SIG-M5 (cell line): ENCODE measurements around the gene STKLD1.
"Not testable (repeated sequence)": the region's sequence is repeated elsewhere in the genome, so short reads cannot be mapped to it uniquely, and the experiment has no call there.

Experiments used
- DNase-seq: peaks from one replicate; lab custom pipeline; 2025; lab: John Stamatoyannopoulos, UW

The STKLD1 gene

DNA sequence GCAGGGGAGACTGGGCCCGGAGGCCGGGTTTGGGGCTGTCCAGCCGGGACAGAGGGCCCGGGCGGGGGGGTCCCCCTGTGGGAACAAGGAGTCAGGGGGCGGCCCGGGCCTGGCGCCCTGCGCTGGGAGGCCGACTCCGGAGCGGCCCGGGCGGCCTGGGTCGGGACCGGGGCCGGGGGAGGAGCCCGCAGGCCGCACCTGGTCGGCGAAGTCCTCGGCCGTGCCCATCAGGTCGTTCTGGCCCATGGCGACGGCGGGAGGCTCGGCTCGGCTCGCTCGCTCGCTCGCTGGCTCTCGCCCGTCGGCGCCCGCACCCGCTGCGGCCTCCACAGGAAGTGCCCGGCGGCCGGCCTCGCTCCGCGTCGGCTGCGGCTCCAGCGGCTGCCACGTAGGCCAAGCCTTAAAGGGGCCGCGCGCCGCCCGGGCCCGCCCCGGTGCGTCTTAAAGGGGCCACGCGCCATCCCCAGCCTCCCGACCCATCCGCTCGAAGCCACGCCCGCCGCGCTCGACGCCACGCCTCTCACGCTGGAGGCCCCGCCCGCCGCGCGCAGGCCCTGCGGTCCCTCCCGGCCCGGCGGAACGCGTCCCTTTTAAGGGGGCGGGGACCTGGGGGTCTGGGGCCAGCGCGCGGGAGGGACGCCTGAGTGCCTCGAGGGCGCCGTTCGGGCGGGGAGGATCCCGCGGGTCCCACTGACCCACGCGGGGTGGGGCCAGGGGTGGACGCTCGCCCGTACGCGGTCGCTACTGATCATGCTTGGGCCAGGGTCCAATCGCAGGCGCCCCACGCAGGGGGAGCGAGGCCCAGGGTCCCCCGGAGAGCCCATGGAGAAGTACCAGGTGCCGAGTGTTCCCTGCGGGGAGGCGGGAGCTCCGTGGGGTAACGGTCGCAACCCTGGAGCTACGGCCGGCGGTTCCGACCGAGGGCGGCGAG is at the start of gene STKLD1, which contains the start of gene SURF4:
TSS of gene STKLD1 (plus strand) at position 643 of the 931 bp plus-strand sequence. CDS start at position 751, 108 bp downstream.
TSS of gene SURF4 (minus strand) at position 337 of the 931 bp plus-strand sequence. CDS start at position 246, 91 bp downstream.
- peak; percentile 62 for DNase-seq

DNA sequence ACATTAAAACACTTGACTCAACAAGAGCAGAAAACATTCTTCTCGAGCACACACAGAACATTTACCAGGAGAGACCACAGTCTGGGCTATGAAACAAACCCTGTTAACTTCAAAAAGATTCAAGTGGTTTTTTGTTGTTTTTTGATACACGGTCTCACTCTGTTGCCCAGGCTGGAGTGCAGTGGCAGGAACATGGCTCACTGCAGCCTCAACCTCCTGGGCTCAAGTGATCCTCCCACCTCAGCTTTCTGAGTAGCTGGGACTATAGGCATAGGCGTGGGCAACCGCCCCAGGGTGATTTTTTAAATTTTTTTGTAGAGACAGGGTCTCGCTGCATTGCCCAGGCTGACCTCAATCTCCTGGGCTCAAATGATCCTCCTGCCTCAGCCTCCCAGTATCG is 49.1 kb upstream of the STKLD1 start:
- DNase-seq, result not testable (repeated sequence)

DNA sequence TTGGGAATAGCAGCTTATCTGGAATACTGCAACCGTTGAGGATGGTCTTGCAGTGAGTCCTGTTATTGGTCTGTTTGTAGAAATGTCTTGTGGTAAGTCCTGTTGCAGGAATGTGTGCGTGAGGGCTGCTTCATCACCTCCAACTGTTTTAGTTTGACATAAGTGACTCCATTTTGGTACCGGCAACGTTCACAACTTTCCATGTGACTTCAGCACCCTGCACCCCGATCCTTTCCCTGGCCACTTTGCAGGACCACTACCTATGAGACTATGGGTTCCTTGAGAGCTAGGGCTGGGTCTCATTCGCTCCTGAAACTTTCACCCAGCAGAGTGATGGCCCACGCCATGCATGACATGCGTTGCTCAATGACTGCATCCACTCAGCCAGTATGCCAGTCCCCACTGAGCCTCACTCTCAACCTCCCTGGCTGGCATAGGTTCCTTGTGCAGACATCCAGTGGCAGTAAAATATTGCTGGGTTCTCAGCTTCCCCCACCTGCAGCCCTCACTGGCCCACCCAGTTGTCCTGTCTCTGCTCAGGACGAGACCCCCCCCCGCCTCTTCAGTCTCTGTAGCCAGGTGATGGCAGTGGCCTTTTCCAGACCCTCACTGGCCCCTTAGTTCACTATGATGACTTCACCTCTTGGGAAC is 48.2 kb upstream of the STKLD1 start:
- DNase-seq, result no peak

DNA sequence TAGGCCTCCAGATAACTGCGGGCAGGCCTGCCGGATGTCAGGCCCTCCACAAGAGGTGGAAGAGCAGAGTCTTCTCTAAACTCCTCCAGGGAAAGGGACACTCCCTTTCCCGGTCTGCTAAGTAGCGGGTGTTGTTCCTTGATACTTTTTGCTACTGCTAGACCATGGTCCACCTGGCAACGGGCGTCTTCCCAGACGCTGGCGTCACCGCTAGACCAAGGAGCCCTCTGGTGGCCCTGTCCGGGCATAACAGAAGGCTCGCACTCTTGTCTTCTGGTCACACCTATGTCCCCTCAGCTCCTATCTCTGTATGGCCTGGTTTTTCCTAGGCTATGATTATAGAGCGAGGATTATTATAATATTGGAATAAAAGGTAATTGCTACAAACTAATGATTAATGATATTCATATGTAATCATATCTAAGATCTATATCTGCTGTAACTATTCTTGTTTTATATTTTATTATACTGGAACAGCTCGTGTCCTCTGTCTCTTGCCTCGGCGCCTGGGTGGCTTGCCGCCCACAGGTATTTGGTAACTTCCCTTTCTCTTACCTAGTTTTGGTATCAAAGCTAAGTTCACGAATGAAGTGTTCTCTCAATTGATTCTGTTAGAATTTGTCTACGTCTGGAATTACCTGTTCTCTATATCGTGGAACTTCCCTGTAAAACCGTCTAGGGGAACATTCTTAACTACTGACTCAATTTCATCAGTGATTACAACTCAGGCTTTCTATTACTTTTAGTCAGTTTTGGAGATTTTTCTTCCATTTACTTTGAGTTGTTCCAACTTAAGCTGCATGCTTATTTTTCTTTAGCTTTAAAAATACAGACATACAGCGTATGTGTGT is 46.6 kb upstream of the STKLD1 start:
- not testable (repeated sequence) for DNase-seq

DNA sequence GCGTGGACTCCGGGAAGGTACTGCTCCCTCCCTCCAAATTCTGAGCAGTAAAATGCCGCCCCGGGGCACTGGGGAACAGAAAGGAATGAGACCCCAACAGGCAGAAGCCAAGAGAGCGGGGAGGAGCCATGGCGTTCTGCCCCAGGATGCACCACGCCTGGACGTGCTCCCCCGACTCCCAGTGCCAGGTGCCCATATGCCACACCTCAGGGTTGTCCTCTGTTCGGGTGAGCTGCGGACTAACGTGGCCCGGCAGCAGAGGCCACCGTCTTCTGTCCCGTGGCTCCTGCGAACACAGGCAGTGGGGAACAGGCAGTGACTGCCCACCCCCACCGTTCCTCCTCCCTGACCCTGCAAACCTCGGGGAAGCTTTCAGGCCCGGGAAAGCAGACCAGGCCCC is 44.9 kb upstream of the STKLD1 start:
- DNase-seq, result no peak

DNA sequence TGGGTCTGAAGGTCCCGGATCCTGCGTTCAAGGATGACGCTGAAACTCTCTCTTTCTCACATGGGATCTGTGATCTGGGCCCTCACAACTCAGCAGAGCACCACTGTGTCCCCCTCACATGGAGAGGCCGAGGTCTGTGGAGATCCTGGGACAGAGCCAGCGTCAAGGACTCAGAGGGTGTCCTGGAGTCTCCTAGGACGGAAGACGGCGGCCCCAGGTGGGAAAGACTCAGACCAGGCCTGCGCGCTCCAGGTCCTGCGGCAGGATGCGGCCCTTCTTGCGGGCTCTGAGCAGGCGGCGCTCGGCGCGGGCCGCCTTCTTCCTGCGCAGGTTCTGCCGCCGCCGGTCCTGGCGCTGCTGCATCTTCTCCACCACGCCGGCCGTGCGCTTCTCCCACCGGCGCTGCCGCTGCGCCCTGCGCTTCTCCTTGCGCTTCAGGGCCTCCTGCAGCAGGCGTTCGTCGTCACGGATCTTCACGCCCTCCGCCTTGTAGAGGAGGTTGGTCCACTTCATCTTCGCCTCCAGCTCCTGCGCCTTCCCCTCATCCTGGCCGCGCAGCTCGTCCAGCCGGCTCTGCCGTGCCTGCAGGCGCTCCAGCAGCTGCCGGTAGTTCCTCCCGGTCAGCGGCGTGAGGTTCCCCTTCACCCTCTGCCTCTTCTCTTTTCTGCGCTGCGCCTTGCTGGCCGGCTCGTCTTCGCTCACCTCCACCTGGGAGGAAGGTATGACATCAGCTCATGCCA is 44.4 kb upstream of the STKLD1 start:
- DNase-seq, result no peak

DNA sequence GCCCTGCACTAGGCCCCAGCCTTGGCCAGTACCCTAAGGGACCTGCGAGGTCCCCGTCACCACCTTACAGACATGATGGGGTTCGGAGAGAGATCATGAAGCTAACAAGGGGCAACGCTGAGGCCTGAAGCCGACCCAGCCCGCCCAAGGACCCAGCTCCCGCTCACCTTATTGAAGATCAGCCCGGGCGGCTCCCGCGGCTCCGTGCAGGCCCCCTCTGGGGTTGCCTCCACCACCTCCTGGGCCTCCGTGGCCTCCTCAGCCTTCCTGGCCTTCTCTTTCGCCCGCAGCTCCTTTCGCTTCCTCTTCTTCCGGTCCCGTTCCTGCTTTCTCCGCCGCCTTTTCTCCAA is 43.8 kb upstream of the STKLD1 start:
- DNase-seq, result no peak

DNA sequence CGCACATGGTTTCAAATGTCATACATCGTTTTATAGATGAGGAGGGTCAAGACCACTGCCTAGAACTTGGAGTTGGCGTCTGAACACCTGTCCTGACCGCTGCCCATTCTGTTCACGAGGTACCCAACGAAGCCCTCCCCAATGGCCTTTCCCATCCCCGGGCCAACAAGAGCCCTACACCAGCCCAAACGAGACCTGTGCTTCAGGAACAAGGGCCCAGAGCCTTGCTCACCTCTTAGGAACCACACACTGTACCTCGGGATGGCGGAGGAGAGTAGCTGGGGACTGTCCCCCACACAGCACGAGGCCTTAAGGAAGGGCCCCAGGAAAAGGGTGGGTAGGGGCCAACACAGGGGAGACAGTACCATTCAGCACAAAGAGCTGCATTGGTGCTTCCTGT is 43.2 kb upstream of the STKLD1 start:
- DNase-seq, result no peak

DNA sequence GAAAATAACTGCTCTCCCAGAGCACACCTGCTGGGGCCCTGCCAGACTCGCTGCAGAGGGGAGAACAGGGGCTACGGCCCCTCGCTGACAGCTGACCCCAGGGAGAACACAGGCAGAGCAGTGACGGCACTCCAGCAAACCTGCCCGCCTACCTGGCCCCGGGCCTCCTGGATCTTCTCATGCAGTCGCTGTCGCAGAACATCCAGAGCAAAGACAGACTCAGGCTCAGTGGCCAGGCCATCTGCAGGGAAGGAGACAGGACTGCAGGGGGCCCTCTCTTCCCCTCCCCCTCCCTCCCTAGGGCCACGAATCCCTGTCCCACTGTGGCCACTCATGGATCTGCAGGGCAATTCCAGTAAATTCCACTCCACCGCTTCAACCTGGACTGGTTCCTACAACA is 42.6 kb upstream of the STKLD1 start:
- DNase-seq, result no peak

DNA sequence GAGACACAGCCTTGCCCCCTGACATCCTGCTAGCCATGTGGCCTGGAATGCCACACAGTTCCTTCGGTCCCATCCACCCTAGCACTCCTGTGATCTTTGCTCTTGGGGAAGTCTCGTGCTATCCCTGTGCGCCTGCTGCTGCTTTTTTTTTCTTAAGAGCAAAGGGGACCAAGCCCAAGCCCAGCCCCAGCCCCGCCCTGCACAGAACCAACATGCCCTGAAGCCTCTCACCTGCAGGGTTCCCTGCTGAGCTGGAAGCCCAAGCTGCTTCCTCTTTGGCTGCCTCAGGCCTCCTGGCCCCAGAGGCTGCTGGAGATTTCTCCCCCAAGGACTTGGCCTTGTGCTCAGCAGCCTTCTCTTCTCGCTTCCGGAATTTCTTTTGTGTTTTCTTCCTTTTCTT is 42.0 kb upstream of the STKLD1 start:
- no peak for DNase-seq

DNA sequence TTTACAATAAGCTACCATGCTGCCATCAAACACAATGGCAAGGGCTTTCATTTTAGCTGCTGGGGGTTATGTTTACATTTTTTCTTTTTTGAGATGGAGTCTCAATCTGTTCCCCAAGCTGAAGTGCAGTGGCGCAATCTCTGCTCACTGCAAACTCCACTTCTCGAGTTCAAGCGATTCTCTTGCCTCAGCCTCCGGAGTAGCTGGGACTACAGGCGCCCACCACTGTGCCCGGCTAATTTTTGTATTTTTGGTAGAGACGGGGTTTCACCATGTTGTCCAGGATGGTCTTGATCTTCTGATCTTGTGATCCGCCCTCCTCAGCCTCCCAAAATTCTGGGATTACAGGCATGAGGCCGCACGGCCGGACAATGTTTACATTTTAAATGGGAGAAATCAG is 41.3 kb upstream of the STKLD1 start:
- not testable (repeated sequence) for DNase-seq

DNA sequence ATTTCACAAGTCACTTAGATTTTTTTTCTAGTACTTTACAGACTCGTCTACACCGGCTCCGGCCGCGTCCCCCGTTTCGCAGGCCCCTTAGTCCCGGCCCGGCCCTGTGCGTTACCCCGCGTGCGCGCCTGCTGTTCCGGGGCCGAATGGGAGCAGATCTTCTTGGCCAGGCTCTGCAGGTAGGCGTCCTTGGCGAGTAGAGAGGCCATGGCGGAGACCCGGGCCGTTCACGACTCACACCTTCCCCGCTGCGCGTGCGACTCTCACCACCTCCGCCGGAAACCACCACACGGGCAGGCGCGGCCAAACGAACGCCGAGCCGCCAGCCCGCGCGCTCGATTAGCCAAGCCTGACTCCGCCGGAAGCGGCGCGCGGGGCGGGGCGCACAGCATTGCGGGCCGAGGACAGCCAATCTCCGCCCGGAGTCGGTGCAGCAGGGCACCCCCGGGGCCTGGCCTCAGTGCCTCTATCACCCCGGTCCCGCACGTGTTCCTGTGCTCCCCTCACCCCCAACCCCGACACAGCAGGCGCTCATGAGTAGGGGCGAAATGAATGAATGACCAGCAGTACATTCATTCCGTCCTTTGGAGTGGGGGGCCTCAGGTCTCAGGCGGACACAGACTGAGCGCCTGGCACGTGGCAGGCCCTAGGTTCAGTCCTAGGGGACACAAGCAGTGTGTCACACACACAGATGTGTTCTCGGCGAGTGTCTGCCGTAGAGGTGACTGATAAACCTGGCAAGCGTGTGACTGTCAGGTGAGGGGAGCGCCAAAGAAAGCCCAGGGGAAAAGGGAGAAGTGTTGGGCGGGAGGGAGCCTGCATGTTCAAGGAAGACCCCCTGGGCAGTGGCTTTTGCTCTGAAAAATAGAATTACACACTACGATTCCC is 40.0 kb upstream of the STKLD1 start, which contains the start of gene SURF6:
TSS of gene SURF6 (minus strand) at position 265 of the 888 bp plus-strand sequence. CDS start at position 209, 56 bp downstream.
- DNase-seq, result peak; percentile 41

DNA sequence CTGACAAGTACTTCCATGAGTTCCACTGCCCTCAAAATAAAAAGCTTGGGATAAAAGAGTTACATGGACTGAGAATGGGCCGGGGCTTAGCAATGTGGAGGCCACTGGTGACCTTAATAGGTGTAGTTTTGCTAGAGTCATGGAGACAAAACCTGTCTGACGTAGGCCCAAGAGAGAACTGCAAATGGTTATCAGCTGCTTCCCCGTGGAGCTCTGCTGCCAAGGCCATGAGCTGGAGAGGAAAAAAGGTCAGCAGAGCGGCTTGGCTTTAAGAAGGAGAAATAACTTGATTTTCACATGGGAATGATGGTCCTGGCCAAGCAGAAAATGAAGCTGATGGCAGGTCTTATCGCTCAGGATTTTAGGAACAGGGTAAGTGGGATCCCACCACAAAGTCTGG is 36.5 kb upstream of the STKLD1 start:
- DNase-seq, result no peak

DNA sequence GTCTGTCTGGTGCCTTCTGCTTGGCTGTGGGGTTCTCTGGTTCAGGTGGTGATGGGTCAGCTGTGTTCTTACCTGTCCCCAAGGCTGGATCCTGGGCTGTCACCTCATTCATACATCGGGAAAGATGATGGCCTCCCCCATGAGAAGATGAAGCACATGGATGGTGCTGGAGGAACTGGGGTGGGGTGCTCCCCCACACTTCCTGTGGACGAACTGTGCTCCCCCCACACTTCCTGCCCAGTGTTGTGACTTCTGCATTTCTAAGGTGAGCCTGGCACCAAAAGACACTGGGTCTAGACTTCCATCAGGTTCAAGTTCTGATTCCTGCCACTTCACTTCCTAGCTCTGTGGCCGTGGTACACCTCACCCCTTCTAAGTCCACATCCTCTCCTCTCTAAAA is 35.9 kb upstream of the STKLD1 start:
- DNase-seq, result no peak

DNA sequence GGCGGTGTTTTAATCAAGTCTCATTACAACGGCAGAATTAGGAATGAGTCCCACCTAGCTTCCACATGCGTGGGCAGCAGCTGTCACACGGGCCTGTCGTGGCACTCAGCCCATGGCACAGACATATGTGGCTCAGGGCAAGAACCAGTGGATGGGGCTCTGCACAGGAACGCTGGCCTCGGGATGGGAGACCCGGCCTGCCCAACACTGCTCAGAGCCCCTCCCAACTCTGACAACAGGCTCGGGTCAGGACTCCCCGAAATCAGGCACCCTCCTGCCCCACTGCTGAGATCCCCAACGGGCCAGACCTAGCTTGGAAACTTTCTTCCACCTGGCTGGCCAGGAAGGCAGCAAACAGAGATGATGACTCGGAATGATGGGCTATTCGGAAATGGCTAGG is 35.2 kb upstream of the STKLD1 start:
- no peak for DNase-seq

DNA sequence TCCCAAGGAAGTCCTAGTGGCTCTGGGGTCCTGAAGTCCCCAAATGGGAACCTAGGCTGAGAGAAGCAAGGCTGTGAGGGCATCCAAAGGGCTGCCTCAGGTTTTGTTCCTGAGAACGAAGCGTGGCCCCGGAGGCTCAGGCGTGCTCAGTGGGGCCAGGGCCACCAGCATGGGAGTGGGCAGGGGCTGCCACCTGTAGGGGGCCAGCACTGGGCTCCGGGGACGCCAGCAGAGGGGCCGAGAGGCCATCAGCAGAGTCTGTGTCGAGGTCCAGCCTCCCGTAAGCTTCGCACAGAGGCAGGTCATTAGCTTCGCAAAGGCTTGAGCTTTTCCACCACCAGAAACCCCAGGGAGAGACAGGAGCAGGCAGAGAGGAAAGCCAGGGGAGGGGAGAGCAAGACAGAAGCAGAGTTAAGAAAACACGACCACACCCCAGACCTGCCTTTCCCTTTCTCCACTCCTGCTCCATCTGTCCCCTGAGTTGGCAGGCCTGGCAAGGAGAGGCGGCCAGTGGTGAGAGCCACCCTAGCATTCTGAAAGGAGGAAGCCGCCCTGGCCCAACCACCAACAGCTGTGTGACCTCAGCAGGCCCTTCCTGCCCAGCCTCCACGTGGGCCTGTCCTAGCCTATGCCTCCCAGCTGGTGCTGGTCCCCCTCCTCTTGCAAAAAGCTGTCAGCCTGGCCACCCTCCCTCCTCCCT is 34.6 kb upstream of the STKLD1 start:
- no peak for DNase-seq

DNA sequence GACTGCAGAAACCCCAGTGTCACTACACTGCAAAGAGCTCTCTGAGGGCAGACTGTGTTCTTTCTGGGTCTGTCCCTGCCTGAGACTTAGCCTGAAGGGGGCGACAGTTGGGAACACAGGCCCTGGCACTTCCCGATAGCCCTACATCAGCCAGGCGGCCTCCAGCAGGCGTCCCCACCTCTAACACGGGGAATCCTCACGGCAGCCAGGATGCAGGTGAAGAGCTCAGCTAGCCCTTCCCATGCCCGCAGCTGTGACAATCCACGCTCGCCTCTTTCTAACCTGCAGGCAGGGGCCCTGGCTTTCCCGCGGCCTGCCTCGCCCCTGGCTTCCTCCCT is 34.1 kb upstream of the STKLD1 start:
- no peak for DNase-seq

DNA sequence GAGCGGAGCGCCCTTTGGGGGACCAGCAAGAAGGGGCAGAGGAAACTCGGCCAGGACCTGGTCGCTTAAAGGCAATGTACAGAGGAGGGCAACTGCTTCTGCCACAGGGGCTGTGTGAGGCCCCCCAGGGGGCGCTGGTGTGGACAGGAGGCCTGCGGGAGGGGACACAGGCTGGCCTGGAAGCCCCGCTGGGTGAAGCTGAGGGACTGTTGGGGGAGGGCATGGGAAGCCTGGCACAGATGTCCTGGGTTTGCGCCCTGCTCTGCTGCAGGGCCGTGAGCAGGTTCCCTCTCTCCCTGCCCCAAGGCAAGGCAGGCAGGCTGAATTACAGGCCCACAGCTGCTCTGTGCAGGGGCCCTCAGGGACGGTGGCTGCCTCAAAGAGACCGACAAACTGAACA is 33.6 kb upstream of the STKLD1 start:
- no peak for DNase-seq

DNA sequence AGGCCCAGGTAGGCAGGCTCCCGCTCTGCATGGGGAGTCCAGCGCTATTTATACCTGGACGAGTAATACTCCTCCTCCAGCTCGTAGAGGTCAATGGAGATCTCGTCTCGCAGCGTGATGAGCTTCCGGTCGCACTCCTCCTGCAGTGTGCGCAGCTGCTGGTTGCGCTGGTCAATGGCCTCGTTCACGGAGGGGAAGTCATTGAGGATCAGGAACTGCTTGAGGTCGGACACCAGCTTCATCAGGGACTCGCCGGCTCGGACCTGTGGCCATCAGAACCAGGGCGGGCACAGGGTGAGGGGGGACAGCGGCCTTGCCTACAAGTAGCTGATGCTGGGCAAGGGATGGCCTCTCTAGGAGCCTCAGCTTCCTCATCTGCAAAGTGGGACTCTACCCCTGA is 32.1 kb upstream of the STKLD1 start:
- no peak for DNase-seq

DNA sequence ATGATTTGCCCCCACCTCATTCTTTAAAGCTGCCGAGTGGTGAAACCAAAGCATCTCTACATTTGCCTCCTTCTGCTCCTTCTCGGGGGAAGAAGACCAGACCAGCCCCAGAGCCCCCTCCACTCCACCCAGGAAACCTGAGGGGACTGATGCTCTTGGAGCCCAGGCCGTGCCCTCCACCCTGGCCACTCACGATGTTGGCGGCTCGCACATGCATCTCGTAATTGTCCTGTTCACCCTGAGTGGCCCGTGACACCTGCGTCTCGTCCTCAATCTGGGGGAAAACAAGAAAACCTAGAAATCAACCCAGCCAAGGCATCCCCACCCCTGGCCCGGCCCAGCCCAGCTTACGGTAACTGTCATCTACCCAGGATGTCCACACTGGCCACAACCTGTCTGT is 31.2 kb upstream of the STKLD1 start:
- no peak for DNase-seq
